ENCODE data around the gene SPAG17.

Gene SPAG17

DNA sequence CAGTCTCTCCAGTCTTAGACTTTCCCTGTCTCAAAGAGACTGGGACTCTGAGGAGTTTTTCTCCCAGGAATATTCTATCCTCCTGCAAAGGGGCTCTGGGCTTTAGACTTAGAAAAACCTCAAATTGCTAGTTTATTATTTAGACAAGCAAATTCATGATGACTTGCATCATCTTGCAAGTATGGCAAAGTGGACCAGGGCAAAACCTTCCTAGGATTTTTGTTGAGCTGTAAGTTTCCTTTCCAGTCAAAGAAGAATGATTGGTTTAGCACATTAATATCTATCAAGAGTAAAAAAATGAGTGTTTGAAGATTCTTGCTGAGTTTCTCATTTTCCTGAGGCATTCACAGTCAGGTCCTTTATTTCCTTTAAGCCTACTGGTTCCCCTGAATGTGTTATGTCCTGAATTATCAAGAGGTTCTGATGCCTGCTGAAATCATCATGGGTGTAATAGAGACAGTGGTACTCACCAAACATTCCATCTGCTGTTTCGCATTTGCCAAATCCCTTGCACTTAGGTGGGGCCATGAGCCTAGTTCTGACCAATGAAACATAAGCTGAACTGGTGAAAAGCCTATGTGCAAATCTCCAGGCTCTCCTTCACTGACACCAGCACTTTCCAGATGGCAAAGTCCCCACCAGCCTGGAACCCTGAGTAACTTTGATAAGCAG, 25.2 kb upstream of the SPAG17 start:
- TF ChIP-seq SP1 (IDR thresholded peaks at IDR 0.05) = no peak
- TF ChIP-seq TARDBP (IDR thresholded peaks at IDR 0.05) = no peak
- TF ChIP-seq, protein P1, sequence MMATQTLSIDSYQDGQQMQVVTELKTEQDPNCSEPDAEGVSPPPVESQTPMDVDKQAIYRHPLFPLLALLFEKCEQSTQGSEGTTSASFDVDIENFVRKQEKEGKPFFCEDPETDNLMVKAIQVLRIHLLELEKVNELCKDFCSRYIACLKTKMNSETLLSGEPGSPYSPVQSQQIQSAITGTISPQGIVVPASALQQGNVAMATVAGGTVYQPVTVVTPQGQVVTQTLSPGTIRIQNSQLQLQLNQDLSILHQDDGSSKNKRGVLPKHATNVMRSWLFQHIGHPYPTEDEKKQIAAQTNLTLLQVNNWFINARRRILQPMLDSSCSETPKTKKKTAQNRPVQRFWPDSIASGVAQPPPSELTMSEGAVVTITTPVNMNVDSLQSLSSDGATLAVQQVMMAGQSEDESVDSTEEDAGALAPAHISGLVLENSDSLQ (IDR thresholded peaks at IDR 0.05) = no peak
- no peak for TF ChIP-seq L3MBTL2 (conservative IDR thresholded peaks at IDR 0.05)
- no peak for TF ChIP-seq ELF4 (IDR thresholded peaks at IDR 0.05)
- no peak for TF ChIP-seq SUZ12 (IDR thresholded peaks at IDR 0.05)
- TF ChIP-seq FOXM1 (IDR thresholded peaks at IDR 0.05; ENCODE audit: borderline replicate concordance) = no peak
- TF ChIP-seq ZNF384 (IDR thresholded peaks at IDR 0.05) = no peak
- no peak for TF ChIP-seq BHLHE40 (IDR thresholded peaks at IDR 0.05; ENCODE audit: borderline replicate concordance)
- TF ChIP-seq CTBP1 (IDR thresholded peaks at IDR 0.05; ENCODE audit: borderline replicate concordance) = no peak
- TF ChIP-seq NFRKB (IDR thresholded peaks at IDR 0.05) = no peak
- no peak for TF ChIP-seq HDGF (IDR thresholded peaks at IDR 0.05; ENCODE audit: borderline replicate concordance)
- no peak for TF ChIP-seq LEF1 (IDR thresholded peaks at IDR 0.05; ENCODE audit: borderline replicate concordance)
- no peak for TF ChIP-seq FOXK2 (IDR thresholded peaks at IDR 0.05)
- TF ChIP-seq FOXA1 (IDR thresholded peaks at IDR 0.05) = no peak
- no peak for TF ChIP-seq ARNT (IDR thresholded peaks at IDR 0.05)
- ChIA-PET POLR2A (no interaction called here), CTCF (no interaction called here)
- DNase-seq (ENCODE audit: extremely low spot score) = no peak

DNA sequence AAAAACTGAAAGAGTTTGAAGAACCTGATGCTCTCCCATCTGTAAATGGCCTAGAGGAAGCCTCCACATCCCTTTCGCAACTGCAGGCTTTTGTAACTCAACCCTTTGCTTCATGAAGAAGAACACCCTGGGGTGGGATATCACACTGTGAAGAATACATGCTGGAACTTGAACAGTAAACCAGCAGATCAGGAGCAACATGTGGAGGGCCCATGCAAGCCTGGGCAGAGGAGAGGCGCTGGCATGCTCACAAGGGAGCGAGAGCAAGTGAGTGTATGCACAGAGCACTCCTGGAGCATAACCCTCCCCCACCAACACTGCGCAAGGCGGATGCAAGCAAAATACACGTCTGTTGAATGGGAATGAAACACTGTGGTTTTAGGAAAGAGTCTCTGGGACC, 24.6 kb upstream of the SPAG17 start:
- ChIA-PET CTCF (no interaction called here), POLR2A (no interaction called here)
- DNase-seq (ENCODE audit: extremely low spot score) = no peak
- TF ChIP-seq BHLHE40 (IDR thresholded peaks at IDR 0.05; ENCODE audit: borderline replicate concordance) = no peak
- no peak for TF ChIP-seq LEF1 (IDR thresholded peaks at IDR 0.05; ENCODE audit: borderline replicate concordance)
- TF ChIP-seq SUZ12 (IDR thresholded peaks at IDR 0.05) = no peak
- TF ChIP-seq ARNT (IDR thresholded peaks at IDR 0.05) = no peak
- no peak for TF ChIP-seq L3MBTL2 (conservative IDR thresholded peaks at IDR 0.05)
- no peak for TF ChIP-seq FOXA1 (IDR thresholded peaks at IDR 0.05)

DNA sequence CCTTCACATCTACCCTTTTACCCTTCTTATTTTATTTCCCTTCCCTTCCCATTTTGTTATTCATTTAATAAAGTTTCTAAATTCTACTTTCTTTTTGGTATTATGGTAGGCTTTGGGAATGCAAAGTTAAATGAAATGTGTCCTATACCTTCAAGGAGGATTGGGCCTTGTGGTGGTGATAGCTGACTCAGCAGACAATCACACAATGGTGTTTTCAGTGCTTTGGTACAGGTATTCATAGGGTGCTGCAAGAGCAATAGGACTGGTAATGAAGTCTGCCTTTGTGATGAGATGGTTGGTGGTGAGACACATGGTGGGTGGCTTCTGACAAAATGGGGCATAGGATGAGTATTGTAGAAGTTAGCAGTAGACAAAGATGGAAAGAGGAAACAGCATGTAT, 21.9 kb upstream of the SPAG17 start:
- ChIA-PET CTCF (interaction anchor here (0.7 kb wide), 1 partner anchor 59 kb away, joined by 3 read pairs; no protein-coding TSS in a partner anchor), POLR2A (no interaction called here)
- no peak for DNase-seq (ENCODE audit: extremely low spot score)
- no peak for TF ChIP-seq FOXA1 (IDR thresholded peaks at IDR 0.05)
- no peak for TF ChIP-seq HDGF (IDR thresholded peaks at IDR 0.05; ENCODE audit: borderline replicate concordance)
- no peak for TF ChIP-seq ELF4 (IDR thresholded peaks at IDR 0.05)
- TF ChIP-seq FOXK2 (IDR thresholded peaks at IDR 0.05) = no peak
- no peak for TF ChIP-seq SUZ12 (IDR thresholded peaks at IDR 0.05)
- TF ChIP-seq SP1 (IDR thresholded peaks at IDR 0.05) = no peak
- no peak for TF ChIP-seq FOXM1 (IDR thresholded peaks at IDR 0.05; ENCODE audit: borderline replicate concordance)
- no peak for TF ChIP-seq ARNT (IDR thresholded peaks at IDR 0.05)
- TF ChIP-seq BHLHE40 (IDR thresholded peaks at IDR 0.05; ENCODE audit: borderline replicate concordance) = no peak
- no peak for TF ChIP-seq ZNF384 (IDR thresholded peaks at IDR 0.05)
- TF ChIP-seq L3MBTL2 (conservative IDR thresholded peaks at IDR 0.05) = no peak
- no peak for TF ChIP-seq LEF1 (IDR thresholded peaks at IDR 0.05; ENCODE audit: borderline replicate concordance)
- TF ChIP-seq CTBP1 (IDR thresholded peaks at IDR 0.05; ENCODE audit: borderline replicate concordance) = no peak
- no peak for TF ChIP-seq TARDBP (IDR thresholded peaks at IDR 0.05)
- TF ChIP-seq NFRKB (IDR thresholded peaks at IDR 0.05) = no peak
- TF ChIP-seq, protein P1 (IDR thresholded peaks at IDR 0.05) = no peak

DNA sequence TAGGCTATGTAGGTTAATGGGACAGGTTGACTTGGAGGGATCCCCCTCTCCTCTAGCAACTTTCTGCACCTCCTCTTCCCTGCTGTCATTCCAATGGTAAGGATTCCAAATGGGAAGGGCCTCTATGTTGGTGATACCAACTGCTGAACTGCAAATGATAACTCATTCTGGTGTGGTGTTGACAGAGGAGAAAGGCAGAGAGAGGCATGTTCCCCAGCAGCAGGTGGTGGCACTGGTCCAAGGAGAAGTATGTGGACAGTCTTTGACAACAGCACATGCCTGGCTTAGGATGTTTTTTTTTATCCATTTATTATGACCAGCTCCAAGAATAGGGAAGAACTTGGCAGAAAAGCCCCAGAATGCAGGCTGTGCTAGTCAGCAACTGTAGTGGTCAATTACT, 19.6 kb upstream of the SPAG17 start:
- DNase-seq (ENCODE audit: extremely low spot score) = no peak
- ChIA-PET CTCF (no interaction called here), POLR2A (no interaction called here)
- TF ChIP-seq BHLHE40 (IDR thresholded peaks at IDR 0.05; ENCODE audit: borderline replicate concordance) (no peak), SUZ12 (IDR thresholded peaks at IDR 0.05) (no peak), NFRKB (IDR thresholded peaks at IDR 0.05) (no peak), ARNT (IDR thresholded peaks at IDR 0.05) (no peak), L3MBTL2 (conservative IDR thresholded peaks at IDR 0.05) (no peak), FOXA1 (IDR thresholded peaks at IDR 0.05) (no peak), CTBP1 (IDR thresholded peaks at IDR 0.05; ENCODE audit: borderline replicate concordance) (no peak), TARDBP (IDR thresholded peaks at IDR 0.05) (no peak), ELF4 (IDR thresholded peaks at IDR 0.05) (no peak), FOXM1 (IDR thresholded peaks at IDR 0.05; ENCODE audit: borderline replicate concordance) (no peak), LEF1 (IDR thresholded peaks at IDR 0.05; ENCODE audit: borderline replicate concordance) (no peak), ZNF384 (IDR thresholded peaks at IDR 0.05) (no peak), HDGF (IDR thresholded peaks at IDR 0.05; ENCODE audit: borderline replicate concordance) (no peak), FOXK2 (IDR thresholded peaks at IDR 0.05) (no peak), SP1 (IDR thresholded peaks at IDR 0.05) (no peak)
- TF ChIP-seq, protein P1 (IDR thresholded peaks at IDR 0.05) = no peak

DNA sequence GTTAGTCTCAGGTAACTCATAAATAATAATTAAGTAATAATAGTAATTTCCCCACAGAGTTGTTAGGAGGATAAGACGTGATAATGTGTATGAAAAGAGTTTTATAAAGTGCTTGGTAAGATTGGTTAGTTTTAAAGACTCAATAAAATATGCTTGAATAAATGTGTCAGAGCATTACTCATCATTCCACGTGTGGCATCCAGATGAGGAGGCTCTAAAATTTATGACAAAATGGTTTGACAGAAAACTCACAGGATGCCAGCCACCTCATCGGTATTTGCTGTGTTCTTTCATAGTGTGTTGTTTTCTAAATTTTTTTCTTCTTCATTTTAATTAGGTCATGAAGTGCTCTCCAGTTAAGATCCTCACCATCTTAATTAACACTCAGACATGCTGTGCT, 19.1 kb upstream of the SPAG17 start:
- POLR2A ChIA-PET = no interaction called here
- CTCF ChIA-PET = no interaction called here
- TF ChIP-seq HDGF (IDR thresholded peaks at IDR 0.05; ENCODE audit: borderline replicate concordance) (no peak), FOXA1 (IDR thresholded peaks at IDR 0.05) (no peak), CTBP1 (IDR thresholded peaks at IDR 0.05; ENCODE audit: borderline replicate concordance) (no peak), SUZ12 (IDR thresholded peaks at IDR 0.05) (no peak), LEF1 (IDR thresholded peaks at IDR 0.05; ENCODE audit: borderline replicate concordance) (no peak), SP1 (IDR thresholded peaks at IDR 0.05) (no peak), FOXK2 (IDR thresholded peaks at IDR 0.05) (no peak), NFRKB (IDR thresholded peaks at IDR 0.05) (no peak), L3MBTL2 (conservative IDR thresholded peaks at IDR 0.05) (no peak), FOXM1 (IDR thresholded peaks at IDR 0.05; ENCODE audit: borderline replicate concordance) (no peak), BHLHE40 (IDR thresholded peaks at IDR 0.05; ENCODE audit: borderline replicate concordance) (no peak), ARNT (IDR thresholded peaks at IDR 0.05) (no peak), ZNF384 (IDR thresholded peaks at IDR 0.05) (no peak), ELF4 (IDR thresholded peaks at IDR 0.05) (no peak), TARDBP (IDR thresholded peaks at IDR 0.05) (no peak)
- TF ChIP-seq, protein P1 (IDR thresholded peaks at IDR 0.05) = no peak
- no peak for DNase-seq (ENCODE audit: extremely low spot score)
